M059J (cell line): ENCODE data around the gene IFI6. TPM values are rescaled to one million over a fixed set of nuclear protein-coding genes. Genes with fewer than 3 reads are reported as not detected.

Source experiments
- DNase-seq: peaks from one replicate; pipeline ENCODE4 v3.0.0-alpha.2; 2012; ENCODE audit warnings: low read depth
- total RNA-seq: library from RNA; depleted of rRNA; stranded (reverse); fragments of >200 nt; shearing (Covaris generic); gene quantifications from 2 replicates; pipeline ENCODE4 v1.2.3, GENCODE V29; 2014

Gene IFI6
- total RNA-seq, 1 experiment from 2014 or later = 4,716 TPM

DNA sequence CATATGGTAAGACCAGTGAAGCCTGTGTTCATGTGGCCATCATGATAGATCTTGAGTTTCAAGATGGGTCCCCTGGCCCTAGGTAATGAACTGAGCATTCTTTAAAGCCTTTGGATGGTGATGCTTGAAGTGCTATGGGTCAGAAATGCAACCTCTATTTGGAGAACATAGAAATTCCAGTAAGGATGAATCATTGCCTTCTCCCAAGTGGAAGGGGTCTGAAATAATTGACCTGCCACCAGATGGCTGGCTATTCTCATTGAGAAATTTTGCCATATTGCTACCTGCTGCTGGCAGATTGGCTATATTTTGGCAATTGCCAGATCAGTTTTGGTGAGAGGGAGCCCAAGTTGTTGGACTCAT lies 739 bp upstream of the IFI6 start:
- DNase-seq = peak; percentile 76

DNA sequence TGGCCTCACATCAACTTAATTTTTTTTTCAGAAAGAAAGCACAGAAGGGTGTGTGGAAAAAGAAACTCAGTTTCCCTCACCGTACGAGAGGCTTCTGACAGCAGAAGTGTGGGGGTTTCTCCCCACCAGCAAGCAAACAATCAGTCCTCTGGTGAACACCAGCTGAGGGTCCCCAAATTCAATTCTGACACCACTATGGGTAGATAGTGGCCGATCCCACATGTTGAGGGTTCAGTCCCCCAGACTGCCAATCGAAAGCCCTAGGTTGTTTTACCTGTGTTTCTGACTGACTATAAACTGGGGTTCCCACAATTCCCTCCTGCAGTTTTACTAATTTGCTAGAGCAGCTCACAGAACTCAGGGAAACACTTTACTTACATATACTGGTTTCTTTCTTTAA lies 2.1 kb downstream of the IFI6 start:
- no peak for DNase-seq

DNA sequence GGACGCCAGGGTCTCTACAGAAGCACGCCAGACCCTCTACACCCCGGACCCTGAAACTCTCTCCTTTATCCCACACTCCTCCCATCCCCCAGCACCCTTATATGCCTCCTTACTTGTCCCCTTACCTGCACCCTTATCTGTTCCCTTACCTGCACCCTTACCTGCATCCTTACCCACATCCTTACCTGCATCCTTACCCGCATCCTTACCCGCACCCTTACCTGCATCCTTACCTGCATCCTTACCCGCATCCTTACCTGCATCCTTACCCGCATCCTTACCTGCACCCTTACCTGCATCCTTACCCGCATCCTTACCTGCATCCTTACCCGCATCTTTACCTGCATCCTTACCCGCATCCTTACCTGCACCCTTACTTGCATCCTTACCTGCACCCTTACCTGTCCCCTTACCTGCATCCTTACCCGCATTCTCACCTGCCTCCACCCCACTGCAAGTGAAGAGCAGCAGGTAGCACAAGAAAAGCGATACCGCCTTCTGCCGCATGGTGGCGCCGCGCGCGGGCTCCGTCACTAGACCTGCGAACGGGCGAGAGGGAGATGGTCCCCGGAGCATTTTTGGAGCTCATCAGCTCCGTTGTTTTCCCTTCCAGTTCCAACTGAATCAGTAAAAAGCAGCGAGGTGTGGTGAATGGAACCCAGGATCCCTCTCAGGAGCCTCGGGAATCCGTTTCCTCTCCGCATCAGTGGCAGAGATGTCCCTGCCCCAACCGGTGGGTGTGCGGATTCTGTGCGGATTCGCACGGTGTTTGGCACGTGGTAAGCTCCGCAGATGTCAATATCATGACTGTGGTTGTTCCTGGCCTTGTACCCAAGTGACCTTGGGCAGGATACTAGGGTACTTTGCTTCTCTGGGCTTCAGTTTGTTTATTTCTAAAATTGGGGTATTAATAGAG lies 2.9 kb downstream of the IFI6 start:
- peak; percentile 43 for DNase-seq

DNA sequence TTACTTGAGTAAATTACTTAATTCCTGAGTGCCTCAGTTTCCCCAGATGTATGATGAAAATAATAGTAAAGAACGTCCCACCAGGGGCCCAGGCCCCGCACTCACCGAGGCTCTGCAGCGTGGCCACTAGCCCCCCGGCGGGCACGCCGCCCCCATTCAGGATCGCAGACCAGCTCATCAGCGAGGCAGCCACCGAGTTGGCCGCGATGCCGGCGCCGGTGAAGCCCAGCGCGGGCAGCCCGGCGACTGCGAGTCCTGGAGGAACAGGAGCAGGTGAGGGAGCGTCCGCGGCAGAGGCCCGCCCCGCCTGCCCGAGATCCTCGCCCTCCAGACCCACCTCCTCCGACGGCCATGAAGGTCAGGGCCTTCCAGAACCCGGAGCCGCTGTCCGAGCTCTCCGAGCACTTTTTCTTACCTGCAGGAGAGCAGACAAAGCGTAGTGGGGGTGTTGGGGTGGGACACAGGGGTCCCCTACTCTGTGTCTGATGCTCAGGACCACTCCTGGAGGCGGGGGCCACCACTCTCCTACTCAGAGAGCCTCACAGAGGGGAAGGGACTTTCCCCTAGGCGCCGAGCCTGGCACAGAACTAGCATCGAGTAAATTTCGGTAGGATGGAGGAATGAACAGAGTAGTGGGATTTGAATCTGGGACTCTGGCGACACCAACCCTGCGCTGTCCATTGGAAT lies 3.7 kb downstream of the IFI6 start:
- no peak for DNase-seq

DNA sequence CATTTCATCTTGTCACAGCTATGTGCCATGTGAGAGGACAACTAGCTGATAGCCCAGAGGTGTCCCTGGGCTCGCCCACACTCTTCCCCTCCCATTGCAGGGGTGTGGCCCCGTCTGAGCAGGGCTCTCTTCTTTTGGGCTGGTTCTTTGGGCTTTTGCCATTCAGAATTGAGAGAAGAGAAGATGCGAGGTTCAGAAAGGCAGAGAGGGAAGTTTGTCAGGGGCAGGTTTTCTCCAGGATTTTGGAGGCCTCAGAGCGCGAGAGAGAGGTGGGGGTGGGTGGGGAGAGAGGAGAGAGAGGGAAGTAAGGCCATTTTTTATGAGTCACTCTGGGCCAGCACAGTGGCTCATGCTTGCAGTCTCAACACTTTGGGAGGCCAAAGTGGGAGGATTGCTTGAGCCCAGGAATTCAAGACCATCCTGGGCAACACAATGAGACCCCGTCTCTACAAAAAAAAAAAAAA lies 5.2 kb downstream of the IFI6 start:
- DNase-seq = peak; percentile 66

DNA sequence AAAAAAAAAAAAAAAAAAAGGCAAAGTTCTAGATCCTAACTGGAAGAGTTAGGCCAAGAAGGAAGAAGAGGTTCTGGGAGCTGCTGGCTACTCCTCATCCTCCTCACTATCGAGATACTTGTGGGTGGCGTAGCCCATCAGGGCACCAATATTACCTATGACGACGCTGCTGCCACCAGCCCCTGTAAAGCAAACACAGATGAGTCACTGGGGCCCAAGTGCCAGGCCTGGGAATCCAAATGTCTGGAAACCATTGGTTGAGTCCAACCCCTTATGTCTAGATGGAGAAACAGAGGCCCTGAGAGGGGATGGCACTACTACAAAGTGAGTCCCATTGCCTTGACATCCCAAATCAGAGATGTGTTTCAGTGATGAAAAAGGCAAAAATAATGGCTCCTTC lies 5.7 kb downstream of the IFI6 start:
- peak; percentile 56 for DNase-seq

DNA sequence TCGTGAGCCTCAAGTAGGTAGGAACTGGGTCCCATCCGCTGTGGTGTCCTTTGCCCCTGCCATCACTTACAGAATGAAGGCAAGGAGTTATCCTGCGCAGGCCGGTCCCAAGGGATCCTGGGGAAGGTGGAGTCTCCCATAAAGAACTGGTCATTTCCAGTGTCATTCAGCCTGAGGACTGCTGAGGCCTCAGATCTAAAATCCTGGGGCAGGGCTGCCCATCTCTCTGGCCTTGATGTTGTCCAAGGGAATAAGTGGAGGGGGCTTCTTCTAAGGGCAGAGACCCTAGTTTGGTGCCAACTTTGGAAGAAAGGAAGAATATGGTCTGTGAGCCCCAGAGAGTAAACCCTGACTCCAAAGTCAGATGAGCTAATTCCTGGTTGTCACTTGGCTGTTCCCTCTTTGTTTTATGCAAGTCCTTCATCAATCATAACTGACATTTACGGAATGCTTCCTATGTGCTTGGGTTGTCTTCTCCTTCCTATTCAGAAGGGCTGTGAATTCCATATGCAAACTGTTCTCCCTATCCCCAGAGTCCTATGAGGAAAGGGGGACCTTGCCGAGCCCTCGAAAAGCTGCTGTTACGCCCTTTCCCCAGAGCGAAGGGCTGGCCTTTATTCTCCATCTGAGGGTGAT lies 6.9 kb downstream of the IFI6 start:
- peak; percentile 81 for DNase-seq

DNA sequence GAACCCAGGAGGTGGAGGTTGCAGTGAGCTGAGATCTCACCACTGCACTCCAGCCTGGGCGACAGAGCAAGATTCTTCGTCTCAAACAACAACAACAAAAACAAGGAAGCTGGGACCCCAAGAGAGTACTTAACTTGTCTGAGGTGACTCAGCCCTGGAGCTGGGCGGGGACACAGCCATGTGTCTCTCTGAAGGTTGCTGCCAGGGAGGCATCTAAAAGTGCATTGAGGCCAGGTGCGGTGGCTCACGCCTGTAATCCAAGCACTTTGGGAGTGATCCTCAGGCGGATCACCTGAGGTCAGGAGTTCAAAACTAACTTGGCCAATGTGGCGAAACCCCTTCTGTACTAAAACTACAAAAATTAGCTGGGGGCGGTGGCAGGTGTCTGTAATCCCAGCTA lies 7.7 kb downstream of the IFI6 start:
- DNase-seq = peak; percentile 74

DNA sequence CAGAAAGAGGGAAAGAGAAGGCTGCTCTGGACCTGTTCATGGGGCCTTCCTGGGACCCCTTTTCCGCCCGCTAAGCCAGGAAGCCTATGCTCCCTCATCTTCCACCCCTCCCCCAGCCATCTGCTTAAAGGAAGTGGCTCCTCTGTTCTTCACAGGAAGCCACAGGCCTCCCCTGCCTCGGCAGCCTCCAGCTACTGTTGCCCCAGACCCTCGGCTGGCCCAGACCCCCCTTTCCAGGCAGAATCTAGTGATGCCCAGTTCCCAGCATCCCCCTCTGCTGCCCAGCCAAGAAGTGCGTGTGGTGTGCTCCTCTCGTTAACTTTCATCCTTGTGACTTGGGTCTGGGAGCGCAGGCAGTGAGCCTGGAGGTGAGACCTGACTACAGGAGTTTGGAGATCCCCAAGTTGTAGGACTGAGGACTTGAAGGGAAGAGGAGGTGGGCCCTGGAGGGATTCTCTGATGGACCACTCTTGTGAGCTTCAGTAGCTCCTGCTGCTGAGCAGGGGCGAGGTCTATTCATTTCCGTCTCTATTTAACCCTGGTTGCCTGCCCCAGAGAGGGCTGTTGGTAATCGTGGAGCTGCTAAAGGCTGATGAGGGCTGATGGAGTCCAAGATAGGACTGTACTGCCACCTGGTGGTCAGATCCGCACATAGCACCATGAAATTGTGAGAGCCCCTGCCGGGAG lies 9.1 kb downstream of the IFI6 start:
- DNase-seq = peak; percentile 88

DNA sequence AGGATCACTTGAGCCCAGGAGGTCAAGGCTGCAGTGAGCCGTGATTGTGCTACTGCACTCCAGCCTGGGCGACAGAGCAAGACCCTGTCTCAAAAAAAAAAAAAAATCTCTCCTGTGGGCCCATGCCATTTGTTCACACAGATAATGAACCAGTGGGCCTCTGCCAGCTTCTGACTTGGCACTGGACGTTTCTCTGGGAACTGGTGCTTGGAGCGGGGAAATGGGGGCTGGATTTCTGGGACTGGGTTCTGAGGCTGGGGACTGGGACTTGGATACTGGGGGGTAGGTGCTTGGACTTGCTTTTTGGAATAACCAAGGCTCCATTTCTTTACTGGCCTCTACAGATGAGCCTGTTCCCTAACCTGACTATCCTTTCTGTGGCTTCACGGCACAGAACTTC lies 9.7 kb downstream of the IFI6 start:
- no peak for DNase-seq

DNA sequence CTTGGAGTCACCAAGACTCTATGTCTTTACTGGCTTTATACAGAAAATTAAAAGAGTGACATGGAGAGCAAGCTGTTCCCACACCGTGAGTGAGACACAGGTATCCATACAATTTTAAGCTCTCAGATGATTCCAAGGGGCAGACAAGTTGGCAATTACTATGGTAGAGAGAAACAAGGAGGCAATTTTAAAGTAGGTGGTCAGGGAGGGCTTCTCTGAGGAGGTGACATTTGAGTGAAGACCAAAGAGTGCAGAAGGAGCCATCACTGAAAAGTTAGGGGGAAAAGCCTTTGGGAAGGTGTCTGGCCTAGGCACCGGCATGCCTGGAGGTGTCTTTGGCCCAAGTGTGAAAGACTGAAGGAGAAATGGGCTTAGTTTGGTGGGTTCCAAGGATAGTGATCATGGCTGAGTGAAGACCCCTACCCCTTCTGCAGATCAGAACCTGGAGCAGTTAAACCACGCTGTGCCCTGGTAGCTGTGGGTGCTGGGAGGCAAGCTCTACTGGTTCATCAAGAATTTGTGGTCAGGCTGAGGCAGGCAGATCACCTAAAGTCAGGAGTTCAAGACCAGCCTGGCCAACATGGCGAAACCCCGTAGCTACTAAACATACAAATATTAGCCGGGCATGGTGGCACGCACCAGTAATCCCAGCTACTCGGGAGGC lies 10.4 kb downstream of the IFI6 start:
- no peak for DNase-seq

DNA sequence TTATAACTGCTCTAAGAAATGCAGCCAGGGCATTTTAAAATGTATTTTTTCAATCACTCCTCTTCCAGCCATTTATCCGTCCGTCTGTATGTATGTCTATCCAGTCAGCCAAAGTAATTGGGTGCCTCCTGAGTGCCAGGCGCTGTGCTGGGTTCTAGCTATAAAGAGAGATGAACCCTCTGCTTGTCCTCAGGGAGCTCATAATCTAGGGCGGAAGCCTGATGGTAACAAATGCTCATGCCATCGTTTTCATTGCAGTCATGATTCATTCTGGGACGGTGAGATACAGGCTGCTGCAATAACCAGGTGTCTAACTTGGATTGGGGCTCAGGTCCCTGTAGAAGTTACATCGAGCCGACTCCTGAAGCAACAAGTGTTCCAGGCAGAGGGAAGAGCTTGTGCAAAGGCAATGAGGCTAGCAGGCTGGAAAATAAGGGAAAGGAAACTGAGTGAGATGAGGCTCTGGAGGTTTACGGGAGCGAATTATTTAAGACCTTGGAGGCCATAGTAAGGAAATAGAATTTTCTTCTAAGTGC lies 11.6 kb downstream of the IFI6 start:
- DNase-seq = no peak

DNA sequence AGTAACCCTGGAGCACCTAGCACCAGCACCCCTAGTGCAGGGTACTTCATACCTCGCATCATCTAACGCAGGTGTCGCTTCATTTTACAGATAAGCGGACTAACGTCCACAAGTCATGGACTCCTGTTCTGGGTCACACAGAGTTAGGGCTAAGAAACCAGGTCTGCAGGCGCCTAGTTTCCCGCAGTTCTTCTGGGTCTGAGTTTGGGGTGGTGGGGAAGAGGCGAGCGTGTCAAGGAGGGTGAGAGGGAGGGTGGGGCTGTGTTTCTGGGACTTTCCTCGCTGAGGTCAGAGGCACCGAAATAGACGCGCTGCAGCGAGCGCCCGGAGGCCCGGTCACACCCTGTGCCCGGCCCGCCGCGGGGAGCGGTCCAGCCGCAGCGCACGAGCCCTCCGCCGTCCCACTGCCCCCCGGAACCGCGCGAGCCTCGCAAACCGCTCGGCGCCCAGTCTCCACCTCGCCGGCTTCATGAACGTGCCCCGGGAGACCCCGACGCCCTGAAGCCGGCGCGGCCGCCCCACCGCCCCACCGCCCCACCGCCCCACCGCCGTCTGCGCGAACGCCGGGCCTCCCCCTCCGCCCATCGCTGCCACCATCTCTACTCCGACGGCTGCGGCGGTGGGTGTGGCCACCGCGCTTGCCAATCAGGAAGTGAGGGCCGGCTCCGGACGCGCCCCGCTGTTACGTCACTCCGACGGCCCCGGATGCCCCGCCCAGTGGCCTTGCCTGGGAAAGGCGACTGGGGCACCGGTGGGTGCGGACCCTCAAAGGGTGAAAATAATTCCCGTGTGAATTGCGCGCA lies 12.3 kb downstream of the IFI6 start:
- DNase-seq = peak; percentile 86

DNA sequence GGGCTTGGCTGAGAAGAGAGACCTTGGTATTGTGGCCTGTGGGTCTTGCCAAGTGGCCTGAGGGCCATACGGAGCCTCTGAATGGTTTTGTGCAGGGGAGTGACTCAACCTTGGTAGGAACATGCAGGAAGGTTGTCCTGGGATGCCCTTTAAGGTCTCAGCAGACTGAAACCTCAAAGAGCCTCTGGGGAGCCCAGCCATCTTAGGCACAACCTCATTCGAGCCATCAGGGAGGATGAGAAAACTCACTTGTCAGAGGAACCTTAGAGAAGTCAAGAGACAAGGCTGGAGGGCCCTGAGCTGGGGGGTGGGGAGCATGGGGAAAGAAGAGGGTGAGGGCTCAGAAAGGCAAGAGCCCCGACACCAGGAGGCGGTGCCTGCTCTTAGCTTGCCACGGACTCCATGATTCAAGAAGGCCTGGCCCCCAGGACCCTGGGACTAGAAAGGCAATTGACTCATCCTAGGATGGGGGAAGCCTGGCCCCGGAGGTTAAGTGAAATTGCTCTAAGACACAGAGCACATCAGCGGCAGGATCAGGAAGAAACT lies 13.0 kb downstream of the IFI6 start:
- DNase-seq = peak; percentile 100

DNA sequence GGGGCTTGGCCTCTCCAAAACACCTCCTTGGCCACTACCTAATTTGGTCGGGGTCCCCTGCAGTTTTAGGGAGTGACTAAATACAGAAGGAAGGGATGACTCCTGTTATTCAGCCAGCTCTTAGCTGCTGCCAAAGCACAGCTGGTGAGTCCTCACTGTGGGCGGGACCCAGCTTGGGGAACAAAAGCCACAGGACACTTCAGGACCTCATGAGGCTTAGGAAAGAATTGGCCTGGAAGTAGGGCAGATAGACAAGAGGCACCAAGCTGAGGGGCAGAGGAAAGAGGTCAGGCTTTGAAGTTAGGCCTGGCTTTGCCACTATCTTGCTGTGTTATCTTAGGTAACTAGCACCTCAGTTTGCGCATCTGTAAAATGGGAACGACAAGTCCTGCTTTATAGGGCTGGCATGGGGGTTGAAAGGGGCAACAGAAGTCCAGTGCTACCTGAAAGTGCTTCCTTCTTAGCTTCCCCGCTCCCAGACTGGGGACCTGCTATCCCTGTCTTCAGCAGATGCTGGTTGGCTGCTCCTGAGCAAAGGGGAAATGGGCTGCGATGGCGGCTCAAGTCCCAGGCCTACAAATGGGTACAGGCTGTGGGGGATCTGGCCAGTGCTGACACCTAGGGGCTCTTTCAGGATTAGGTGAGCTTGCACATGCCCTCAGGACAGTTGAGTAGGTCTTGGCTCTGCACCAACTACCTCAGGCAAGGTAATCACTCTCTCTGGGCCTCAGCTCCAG lies 15.7 kb downstream of the IFI6 start:
- DNase-seq = peak; percentile 92

DNA sequence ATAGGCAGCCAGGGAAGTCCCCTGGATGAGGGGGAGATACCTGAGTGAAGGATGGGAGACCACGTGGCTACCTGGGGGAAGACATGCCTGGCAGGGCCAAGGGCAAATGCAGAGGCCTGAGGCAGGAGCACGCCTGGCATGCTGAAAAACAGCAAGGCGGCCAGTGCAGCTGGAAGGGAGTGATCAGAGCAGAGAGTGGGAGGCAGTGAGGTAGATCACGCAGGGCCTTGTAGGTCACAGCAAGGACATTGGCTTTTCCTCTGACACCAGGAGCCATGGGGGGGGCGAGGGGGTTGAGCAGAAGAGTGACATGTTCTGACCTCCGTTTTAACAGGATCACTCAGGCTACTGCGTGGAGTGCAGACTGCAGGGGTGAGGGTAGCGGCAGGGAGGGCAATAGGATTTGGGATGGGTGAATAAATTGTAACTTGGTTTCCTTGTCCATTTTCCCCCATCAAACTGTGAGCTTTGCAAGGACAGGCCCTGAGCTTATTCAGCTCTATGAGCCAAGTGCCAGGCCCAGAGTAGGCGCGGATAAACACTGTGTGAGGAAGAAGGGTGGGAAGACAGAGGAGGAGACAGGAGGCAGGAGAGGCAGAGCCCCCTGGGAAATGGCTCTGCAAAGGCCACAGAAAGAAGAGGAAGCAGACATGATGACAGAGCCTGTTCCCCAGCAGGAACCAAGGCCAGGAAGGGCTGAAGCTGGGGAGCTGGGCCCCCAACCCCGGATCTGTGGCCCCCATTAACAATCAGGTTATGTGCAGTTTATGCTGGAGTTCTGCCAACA lies 16.6 kb downstream of the IFI6 start:
- DNase-seq = no peak

DNA sequence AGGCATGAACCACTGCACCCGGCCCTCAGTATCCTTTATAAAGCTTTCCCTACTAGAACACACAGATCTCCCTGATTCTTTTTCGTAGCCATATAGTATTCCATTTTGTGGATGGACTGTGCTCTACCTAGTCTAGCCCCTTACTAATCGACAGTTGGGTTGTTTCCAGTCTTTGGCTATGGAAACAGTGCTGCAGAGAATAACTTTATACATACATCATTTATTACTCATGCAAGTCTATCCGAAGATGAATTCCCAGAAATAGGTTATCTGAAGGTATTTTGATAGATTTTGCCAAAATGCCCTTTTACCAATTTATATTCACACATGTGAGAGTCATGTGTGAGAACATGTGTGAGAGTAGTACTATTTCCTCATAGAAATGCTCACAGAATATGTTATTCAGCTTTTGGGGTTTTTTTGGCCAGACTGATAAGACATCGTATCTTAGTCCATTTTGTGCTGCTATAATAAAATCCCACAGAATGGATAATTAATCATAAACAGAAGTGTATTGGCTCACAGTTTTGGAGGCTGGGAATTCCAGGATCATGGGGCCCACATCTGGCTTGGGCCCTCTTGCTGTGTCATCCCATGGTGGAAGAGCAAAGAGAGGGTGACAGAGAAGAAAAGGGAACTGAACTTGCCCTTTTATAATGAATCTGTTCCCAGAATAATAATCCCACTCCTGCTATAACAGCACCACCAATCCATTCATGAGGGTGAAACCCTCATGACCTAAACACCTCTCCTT lies 19.7 kb downstream of the IFI6 start:
- no peak for DNase-seq
